Transverse colon (tissue), 4 donors: ENCODE data around the gene OR6S1.

Source experiments
- POLR2A ChIP-seq: fragments of 450-650 bp; IDR thresholded peaks from one replicate; pipeline ENCODE4 v1.6.1; 2016; ENCODE audit warnings: antibody characterized with exemption, mild to moderate bottlenecking, moderate library complexity
- POLR2AphosphoS5 ChIP-seq, 3 donors: sonication (generic); formaldehyde crosslinking; IDR thresholded peaks; one replicate each; pipeline ENCODE4 v1.6.1; 2016; ENCODE audit warnings: antibody characterized with exemption in 3 of 3
- TF ChIP-seq, protein P1 (sequence below), 5 experiments: fragments of 200-600 bp in 3 of 5; fragments of 450-650 bp in 2 of 5; sonication (generic) in 3 of 5; IDR thresholded peaks; 1 replicate in 2 of 5; 2 replicates in 3 of 5; pipeline ENCODE4 v1.5.1; 2016 to 2017; ENCODE audit warnings: antibody characterized with exemption in 5 of 5, inconsistent platforms in 3 of 5, mild to moderate bottlenecking in 2 of 5, moderate library complexity in 1 of 5

DNA sequence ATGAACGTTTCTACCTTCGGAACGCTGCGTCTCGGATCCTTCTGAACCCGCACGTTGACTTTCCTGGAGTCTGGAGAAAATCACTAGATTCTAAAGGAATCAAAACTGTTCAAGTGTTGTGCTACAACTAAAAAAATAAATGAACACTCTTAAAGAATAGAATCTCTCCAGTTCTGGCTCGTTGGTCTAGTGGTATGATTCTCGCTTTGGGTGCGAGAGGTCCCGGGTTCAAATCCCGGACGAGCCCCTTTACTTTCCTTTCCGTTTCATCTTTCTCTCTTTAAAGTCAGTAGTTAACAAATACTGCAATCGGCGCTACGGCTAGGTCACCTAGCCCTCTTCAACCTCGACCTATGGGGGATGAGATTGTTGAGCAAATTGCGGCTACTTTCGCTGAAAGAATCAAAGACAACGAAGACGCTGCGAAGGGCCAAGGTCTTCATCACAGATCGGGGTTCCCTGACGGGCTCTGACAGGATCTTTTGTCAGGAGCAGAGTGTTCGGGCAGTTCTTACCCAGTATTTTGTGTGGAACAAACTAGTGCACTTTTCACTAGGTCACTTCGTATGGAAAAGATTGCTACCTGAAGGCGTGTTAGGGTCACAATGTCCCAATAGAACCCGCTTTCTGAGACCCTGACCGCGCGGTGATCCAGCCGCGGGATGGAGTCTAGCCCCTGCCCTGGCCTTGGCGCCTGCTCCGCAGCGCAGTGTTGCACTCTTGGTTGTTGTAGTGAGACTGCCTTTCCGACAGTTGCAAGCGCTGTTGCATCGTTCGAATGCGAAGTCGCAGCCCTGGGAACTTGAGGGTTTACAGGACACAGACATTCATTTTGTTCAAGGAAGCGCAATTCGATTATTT is 8.4 kb downstream of the OR6S1 start:
- TF ChIP-seq POLR2A, result no peak
- TF ChIP-seq, protein P1, sequence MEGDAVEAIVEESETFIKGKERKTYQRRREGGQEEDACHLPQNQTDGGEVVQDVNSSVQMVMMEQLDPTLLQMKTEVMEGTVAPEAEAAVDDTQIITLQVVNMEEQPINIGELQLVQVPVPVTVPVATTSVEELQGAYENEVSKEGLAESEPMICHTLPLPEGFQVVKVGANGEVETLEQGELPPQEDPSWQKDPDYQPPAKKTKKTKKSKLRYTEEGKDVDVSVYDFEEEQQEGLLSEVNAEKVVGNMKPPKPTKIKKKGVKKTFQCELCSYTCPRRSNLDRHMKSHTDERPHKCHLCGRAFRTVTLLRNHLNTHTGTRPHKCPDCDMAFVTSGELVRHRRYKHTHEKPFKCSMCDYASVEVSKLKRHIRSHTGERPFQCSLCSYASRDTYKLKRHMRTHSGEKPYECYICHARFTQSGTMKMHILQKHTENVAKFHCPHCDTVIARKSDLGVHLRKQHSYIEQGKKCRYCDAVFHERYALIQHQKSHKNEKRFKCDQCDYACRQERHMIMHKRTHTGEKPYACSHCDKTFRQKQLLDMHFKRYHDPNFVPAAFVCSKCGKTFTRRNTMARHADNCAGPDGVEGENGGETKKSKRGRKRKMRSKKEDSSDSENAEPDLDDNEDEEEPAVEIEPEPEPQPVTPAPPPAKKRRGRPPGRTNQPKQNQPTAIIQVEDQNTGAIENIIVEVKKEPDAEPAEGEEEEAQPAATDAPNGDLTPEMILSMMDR (IDR thresholded peaks at IDR 0.05), result no peak
- no peak for TF ChIP-seq POLR2AphosphoS5 (IDR thresholded peaks at IDR 0.05)
